ENCODE measurements around the gene IL20RA.

The IL20RA gene

GRCh38 chr6:136952714-136953260 is 92.0 kb downstream of the IL20RA start:
- TF ChIP-seq, protein P1, sequence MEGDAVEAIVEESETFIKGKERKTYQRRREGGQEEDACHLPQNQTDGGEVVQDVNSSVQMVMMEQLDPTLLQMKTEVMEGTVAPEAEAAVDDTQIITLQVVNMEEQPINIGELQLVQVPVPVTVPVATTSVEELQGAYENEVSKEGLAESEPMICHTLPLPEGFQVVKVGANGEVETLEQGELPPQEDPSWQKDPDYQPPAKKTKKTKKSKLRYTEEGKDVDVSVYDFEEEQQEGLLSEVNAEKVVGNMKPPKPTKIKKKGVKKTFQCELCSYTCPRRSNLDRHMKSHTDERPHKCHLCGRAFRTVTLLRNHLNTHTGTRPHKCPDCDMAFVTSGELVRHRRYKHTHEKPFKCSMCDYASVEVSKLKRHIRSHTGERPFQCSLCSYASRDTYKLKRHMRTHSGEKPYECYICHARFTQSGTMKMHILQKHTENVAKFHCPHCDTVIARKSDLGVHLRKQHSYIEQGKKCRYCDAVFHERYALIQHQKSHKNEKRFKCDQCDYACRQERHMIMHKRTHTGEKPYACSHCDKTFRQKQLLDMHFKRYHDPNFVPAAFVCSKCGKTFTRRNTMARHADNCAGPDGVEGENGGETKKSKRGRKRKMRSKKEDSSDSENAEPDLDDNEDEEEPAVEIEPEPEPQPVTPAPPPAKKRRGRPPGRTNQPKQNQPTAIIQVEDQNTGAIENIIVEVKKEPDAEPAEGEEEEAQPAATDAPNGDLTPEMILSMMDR (conservative IDR thresholded peaks at IDR 0.05), result no peak
- TF ChIP-seq ZFX (IDR thresholded peaks at IDR 0.05), result no peak
- no peak overlapping the region for H3K27ac ChIP-seq

DNA sequence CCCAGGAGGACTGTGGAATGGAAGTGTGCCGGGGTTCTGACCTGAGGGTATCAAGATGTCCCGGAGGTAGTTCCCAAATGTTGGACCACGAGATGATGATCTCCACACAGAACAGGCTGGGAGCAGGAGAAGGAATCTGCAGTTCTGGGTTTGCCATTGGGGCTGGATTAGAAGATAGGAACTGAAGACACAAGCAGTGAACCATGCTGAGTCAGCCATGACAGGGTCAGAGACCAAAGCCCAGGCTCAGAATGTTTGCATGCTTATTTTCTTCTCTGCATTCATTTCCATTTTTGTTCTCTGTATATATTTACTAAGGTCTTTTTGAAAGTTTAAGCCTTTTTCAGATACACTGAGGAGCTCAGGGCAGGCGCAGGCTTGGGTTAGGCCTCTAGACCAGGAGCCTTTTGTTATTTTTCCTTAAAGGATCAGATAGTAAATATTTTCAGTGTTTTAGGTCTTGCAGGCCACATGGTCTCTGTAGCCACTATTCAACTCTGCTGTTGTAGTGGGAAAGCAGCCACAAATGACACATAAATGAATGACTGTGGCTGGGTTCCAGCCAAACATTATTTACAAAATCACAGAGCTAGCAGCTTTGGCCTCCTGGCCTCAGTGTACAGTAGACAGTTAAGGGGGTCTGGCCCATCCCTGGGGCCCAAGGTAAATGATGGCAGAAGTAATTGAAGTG is 94.2 kb downstream of the IL20RA start:
- TF ChIP-seq, protein P1 (conservative IDR thresholded peaks at IDR 0.05), result no peak
- no peak for TF ChIP-seq ZFX (IDR thresholded peaks at IDR 0.05)
- H3K27ac ChIP-seq, result no peak overlapping the region

Data from C4-2B (cell line).